Stimulated activated CD8-positive, alpha-beta memory T cell treated with anti-CD3 and anti-CD28 coated beads, Interleukin-2, amount 100 ng/mL, for 48 hours (primary cell): ENCODE measurements around the gene STUB1.

Experiments
- DNase-seq, 2 donors: peaks; one replicate each; pipeline ENCODE4 v3.0.0-alpha.2; 2020; ENCODE audit warnings: low read depth in 2 of 2

The STUB1 gene

DNA sequence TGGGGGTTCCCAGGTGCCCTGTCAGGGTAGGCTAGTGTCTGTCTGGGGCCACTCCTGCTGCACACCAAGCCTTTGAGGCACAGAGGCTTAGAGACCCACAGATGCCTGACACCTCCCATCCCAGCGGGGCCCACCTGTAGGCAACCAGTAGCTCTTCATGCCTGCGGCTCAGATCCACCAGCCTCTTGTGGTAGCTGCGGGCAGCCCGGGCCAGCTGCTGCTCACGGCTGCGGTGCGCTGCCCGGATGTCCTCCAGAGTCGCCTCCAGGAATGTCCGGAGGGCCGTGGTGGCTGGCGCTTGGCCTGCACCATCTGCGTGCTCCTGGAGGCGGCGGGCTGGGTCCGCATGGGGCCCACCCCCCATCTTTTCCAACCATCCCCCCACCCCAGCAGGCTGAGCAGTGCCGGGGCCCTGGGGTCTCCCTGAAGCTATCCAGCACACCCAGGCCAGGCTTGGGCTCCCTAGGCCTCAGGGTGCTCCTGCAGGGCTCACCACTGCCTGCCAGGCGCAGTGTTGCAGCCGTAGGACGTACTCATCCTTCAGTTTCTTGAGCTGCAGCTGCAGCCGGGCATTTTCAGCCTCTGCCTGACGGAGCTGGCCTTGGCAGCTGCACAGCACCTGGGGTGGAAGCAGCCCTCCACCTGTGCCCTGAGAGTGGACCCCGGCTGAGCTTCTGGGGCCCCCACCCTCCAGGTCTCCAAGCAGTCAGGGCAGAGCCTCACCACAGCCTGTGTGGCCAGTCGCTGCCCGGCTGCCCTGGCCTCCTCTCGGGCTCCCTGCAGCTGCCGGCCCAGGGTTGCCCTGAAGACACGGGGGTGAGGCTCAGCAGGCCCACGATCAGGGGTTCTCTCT, 44.2 kb downstream of the STUB1 start:
- DNase-seq = no peak

DNA sequence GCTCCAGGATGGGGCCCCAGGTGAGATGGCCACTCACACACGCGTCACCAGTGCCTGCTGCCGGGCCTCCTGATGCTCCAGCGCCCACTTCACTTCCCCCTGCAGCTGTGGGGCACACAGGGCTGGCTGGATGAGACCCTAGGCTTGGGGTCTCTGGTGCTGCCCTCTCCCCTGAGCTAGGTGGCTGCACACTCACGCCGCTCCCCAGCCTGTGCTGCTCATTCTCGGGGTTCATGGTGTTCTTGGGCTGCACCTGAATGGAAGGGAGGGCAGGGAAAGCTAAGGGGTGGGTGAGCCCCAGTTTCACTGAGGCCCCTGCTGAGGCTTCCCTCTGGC, 44.8 kb downstream of the STUB1 start:
- no peak for DNase-seq

DNA sequence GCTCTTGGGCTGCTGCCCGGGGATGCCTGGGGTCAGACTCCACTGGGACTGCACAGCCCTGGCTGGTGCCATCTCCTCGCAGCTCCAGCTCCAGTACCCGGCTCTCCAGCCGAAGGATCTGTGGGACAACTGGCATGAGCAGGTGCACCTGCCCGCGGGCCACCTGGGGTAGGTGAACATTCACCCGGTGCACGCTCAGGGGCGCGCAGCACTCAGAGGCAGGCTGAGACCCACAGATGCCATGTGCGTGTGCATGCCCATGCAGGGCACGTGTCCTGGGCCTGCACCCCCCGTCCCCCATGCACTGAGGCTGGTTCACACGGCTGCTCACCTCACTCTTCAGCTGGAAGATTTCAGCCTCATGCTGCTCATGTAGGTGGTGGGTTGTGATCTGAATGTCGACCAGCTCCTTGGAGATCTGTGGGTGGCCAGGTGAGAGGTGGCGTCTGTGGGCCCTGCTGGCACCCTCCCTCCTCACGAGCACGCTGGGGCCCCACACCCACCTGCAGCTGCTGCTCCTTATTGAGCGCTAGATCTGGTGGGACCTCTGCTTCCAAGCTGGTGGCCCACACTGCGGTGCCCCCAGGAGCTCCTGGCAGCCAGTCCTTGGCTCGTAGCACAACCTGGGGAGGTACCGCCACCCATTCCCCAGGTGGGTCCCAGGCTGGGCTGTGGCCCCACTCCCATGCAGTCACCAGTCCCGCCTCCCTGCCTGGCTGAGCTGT, 45.4 kb downstream of the STUB1 start:
- DNase-seq = no peak

DNA sequence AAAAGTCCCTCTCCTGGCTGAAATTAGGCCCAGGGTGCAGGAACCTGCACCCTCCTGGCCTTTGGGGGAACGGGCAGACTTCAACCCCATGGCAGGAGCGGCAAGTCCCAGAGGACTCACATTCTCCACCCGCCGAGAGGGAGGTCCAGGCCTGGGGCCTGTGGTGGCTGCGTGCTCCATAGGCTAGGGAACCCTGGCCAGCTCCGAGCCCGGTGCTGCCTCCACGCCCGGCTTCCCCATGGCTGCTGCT, 45.9 kb downstream of the STUB1 start:
- no peak for DNase-seq

DNA sequence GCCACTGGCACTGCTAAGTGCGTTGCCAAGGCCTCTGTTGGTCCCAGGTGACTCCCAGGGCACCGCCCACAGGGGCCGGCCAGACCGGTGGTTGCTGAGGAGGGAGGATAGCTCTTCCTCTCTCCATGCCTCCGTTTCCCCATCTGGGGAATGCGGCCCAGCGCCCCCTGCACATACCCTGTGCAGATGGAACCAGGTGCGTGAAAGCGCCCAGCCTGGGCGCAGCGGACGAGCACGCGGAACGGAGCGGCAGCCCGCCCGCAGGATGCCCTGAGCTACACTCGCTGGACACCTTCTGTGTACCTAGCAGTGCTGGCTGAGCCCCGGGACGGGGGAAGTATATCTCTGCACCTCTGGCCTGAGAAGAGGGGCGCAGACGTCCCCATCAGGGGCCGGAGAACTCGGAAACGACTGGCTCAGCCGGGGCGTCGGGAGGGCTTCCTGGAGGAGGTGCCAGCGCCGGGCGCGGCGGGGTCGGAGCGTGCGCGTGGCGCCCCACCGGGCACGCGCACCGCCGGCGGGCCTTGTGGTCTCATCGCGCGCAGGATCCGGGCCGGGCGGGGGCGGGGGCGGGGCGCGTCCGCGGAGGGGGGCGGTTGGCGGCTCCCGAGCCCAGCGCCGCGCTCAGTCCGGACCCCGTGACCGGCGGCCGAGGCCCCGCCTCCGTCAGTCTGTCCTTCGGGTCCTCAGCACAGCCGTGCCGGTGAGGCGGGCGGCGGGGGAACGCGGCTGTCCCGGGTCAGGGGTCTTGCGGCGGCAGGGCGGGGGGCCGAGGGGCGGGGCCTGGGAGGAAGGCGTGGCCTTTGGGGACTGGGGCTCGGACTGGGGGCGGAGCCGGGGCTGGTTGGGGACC, 46.5 kb downstream of the STUB1 start, which contains the start of the genes CCDC78 and HAGHL:
CCDC78 (minus strand) TSS at position 6 of the 853 bp plus-strand sequence. CDS start 76 bp downstream, outside the sequence.
HAGHL (plus strand) TSS at position 669 of the 853 bp plus-strand sequence. CDS start 404 bp downstream, outside the sequence.
- peak; percentile 55 to 61 for DNase-seq

DNA sequence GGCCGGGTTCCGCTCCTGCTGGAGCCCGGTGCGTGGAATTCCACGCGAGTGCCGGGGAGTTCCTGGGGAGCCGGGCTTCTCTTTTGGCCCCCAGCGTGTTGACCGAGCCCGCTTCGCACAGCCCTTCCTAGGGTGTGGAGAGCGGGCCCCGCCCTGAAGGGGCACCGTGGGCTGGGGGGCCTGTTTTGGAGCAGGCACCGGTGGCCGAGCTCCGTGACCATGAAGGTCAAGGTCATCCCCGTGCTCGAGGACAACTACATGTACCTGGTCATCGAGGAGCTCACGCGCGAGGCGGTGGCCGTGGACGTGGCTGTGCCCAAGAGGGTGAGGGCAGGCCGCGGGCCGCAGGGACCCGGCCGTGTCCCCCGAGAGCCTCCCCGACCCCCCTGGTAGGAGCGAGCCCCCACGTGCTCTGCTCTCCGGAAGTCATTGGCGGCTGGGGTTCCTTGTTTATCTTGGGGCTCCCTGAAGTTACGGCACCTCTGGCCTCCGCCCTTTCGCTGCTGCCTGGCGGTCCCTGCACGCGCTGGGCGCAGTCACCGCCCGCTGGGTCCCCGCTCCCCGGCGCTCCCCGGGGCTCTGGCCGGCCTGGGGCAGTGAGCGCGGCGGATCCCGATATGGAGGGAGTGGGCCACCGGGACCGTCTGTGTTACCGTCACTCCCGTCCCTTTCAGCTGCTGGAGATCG, 47.2 kb downstream of the STUB1 start:
- no peak for DNase-seq

DNA sequence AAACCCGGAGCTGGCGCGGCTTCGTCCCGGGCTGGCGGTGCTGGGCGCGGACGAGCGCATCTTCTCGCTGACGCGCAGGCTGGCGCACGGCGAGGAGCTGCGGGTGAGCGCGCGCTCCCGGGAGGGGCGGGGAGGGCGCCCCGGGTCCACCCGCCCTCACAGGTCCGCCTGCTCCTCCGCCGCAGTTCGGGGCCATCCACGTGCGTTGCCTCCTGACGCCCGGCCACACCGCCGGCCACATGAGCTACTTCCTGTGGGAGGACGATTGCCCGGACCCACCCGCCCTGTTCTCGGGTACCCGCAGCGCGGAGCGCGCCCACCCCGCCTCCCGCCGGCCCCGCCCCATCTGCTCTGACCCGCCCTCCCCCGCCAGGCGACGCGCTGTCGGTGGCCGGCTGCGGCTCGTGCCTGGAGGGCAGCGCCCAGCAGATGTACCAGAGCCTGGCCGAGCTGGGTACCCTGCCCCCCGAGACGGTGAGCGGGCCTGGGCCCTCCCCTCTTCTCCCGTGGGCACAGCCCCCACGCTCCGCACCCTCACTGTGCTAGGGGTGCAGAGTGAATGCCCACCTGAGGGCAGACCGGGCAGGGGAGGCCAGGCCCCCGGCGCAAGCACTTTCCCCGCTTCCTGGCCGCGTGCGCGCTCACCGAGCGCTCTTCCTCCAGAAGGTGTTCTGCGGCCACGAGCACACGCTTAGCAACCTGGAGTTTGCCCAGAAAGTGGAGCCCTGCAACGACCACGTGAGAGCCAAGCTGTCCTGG, 48.1 kb downstream of the STUB1 start:
- DNase-seq = peak; percentile 64 to 66

DNA sequence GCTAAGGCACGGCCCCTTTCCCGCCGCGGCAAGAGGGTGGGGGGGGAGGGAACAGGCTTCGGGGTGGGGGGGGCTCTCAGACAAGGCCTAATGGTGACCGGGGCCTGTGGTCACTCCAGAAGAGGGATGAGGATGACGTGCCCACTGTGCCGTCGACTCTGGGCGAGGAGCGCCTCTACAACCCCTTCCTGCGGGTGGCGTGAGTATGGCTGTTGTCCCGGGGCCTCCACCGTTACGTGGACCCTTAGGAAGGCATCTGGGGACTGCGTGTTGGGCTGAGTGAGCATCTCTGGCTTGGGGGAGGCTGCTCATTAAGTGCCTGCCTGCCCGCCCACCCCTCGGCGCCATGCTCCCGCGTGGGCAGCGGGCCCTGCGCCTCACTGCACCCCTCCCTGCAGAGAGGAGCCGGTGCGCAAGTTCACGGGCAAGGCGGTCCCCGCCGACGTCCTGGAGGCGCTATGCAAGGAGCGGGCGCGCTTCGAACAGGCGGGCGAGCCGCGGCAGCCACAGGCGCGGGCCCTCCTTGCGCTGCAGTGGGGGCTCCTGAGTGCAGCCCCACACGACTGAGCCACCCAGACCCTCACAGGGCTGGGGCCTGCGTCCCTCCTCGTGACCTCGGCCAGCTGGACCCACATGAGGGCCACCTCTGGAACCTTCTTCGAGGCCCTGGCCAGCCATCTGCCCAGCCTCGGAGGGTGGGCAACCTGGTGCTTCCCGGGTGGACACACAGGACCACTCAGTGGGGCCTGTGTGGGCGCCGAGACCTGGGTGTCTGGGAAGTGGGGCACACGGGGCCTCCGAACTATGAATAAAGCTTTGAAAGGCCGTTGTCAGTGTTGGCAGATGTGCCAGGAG, 48.9 kb downstream of the STUB1 start:
- no peak for DNase-seq

DNA sequence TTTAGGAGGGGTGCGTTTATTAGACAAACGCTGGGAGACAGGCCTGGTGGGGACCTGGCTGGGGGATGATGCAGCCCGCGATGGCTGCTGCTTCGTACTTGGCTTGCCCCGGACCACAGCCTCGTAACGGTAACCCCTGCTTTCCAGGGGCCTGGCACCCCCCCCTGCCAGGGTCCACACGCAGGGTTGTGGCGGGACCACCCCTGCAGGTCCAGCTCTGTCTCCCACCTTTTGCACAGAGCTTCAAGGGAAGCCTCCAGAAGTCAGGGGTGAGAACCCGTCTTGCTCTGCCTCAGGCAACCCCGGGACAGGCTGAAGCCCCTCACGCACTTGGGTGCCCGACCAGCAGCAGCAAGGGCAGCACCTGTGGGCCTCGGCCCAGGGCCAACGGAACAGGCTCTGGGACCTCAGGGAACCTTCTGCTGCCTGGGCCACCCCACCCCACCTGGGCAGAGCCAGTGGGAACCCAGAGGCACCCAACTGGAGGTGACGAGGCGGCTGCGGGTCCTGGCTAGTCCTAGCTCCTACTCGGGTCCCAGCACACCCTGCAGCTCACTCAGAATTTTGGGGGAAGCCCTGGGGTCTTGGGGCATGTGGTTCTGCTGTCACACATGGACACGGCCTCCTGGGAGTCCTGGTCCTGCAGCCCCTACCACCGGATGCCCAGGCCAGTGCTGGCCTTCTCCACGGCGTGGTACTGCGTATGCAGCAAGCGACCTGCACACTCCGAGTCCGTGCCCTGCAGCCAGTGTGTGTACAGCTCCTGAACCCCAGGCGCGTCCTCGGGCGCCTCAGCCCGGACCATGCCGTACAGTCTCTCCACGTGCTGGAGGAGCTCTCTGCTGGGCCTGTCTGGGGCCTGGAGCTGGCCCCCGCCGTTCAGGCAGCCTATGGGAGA, 49.8 kb downstream of the STUB1 start:
- no peak for DNase-seq

DNA sequence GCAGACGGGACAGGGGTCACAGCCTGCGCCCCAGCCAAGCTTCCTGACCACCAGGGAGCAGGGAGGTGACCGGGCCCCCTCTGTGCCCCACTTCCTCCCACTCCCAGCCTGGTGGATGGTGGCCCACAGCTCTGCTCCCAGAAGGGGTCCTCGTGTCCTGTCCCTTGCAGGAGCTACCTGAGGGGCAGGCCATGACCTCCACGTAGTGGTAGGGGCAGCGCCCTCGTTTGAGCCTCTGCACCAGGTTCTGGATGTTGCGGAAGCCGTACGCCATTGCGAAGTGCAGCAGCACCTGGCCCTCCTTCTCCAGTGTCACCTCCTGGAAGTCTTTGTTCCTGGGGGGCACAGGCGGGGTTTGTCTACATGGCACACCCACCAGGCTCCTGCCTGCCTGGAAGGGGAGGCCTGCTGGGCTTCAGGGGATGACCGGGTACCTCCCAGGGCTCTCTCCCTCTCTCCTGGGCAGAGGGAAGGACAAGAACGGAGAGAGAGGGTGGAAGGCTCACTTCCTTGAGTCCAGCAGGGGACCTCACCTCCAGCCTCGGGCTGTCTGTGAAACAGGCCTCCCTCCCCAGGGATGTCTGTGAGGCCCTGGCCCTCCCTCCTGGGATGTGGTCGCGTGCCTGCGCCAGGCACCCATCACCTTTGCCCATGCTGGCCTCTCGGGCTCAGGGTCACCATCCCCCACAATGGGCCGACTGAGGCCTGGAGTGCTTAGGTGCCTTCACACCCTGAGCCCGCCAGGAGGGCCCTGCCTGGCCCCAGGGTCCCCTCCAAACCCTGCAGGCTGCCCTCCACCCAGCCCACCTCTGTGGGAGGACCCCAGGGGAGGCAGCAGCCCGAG, 50.7 kb downstream of the STUB1 start:
- DNase-seq = no peak

DNA sequence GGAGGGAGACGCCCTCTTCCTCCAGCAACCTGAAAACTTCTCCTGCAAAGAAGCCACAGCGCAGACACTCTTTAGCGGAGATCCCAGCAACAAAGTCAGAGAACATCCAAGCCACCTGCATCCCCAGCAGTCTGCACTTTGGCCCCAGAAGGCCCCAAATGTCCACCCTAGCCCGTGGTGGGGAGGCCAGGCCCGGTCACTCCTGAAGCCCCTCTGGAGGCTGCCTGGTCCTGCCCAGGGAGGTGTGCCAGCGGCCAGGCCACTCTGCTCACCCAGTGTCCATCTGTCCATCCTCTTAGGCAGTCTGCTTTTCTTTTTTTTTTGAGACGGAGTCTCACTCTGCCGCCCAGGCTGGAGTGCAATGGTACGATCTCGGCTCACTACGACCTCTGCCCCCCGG, 52.1 kb downstream of the STUB1 start:
- DNase-seq = no peak
